DND-41 (cell line): ENCODE data around the gene TMPRSS5.

Source experiments
- CTCF ChIP-seq: IDR thresholded peaks from 2 replicates; pipeline ENCODE4 v1.5.1; 2012; ENCODE audit warnings: borderline replicate concordance, low read length, moderate library complexity, mild to moderate bottlenecking; ENCODE audit not compliant: poor library complexity, severe bottlenecking; ENCODE audit errors: extremely low read depth
- EZH2 ChIP-seq: IDR thresholded peaks from 3 replicates; pipeline ENCODE4 v1.6.1; 2012; ENCODE audit warnings: borderline replicate concordance, low read depth, mild to moderate bottlenecking, moderate library complexity, low read length, inconsistent platforms; ENCODE audit not compliant: severe bottlenecking

GRCh38 chr11:113642090-113642489 is 64.0 kb downstream of the TMPRSS5 start:
- TF ChIP-seq CTCF (no peak), EZH2 (no peak)
